NCI-H510A (cell line): ENCODE measurements around the gene FOXP4.

Experiments
- DNase-seq: peaks from one replicate; lab custom pipeline; 2025; lab: John Stamatoyannopoulos, UW

FOXP4 gene

DNA sequence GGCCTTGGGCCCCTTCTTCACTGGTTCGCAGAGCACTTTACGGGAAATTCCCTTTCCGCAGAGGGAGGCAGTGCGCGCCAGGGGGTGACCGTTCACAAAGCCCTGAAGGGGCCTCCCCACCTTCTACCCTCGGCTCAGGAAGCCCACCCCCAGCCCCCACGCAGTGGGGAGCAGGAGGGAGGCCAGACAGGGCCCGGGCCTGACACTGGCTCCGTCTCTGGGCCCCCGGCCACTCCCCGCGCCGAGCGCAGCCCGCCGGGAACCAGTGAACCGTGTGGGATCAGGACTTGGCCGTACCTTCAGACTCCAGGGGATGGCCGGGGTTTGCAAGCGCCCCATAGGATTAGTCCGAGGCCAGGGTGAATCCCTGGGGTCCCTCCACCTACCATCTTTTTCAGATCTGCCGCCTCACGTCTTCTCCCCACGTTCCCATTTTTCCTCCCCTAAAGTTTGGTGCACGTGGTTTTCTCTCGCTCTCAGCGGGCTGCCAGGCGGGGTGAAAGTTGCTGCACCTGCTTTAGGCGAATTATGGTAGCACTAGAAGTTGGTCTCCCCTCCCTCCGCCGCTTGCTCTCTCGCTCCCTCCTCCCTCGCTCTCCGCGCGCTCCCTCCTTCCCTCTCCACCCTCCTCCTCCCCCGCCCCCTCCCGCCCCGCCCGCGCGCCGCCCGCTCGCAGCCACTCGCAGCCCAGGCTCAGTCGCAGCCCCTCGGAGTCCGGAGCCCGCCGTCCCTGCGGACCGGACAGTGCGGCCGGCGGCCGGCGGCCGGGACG, at the start of gene FOXP4:
Gene FOXP4 (plus strand): TSS at position 679 of the 772 bp plus-strand sequence. CDS start 19,380 bp downstream, outside the sequence.
- DNase-seq = peak; percentile 95

DNA sequence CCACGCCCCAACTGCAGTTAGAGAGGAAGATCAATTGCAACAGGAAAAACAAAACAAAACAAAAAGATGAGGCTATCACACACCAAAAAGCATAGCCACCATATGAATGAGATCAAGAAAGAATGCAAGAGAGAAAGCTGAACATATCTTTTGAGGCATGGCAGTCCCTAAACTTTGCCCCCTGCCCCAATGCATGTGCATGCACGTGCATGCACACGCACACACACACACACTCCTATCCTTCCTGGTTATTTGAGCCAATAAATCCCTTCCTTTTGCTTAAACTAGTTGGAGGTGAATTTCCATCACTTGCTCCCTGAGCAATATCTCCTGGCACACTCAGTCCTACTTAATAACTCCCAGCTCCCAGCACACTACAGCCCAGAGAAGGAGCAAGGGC, 48.6 kb upstream of the FOXP4 start:
- no peak for DNase-seq

DNA sequence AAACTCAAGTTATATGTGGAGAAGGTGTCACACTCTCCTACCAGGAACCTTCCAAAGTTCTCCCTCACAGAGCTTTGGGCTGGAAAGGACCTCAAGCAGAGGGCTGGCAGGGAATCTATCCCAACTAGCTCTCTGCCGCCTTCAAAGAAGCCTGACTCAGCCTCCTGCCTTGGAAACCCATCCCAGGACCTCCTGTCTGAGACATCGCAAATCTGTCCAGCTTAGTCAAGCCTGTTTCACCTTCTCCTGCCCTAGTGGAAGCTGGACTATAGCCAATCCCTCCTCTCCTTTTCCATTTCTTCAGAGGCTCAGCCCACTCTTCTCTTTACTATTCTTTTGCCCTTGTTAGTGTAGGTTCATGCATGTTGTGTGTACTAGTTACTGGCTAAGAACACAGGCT, 48.2 kb upstream of the FOXP4 start:
- DNase-seq = no peak

DNA sequence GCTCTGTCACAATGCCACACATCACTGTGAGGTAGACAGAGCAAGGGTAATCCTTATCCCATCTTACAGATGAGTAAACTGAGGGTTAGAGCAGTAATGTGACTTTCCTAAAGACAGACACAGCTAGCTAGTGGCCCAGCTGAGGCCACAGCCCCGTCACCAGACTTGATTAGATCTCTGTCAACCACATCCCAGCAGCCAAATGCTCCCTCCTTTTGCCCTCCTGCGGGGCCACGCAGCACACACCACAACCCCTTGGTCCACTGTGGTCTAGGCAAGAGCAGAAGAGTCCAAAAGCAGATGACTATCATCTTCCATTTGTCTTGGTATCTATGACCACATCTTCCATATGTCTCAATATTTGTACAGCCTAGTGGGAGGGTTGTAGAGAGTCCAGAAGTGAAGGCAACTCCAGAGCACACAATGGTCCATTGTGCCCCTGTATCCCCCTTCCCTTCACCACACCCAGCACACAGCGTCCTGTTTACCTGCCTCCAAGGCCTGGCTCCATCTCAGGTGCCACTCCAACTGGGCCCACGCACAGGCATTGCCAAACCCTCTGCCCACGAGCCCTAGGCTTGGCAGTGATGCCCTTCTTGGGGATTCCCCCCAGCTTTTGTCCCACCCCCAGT, 47.1 kb upstream of the FOXP4 start:
- no peak for DNase-seq

- no peak for DNase-seq
These were observed 45.6 kb upstream of the FOXP4 start for GRCh38 chr6:41500561-41500960.

GRCh38 chr6:41502566-41502916, 43.6 kb upstream of the FOXP4 start:
- DNase-seq = no peak

DNA sequence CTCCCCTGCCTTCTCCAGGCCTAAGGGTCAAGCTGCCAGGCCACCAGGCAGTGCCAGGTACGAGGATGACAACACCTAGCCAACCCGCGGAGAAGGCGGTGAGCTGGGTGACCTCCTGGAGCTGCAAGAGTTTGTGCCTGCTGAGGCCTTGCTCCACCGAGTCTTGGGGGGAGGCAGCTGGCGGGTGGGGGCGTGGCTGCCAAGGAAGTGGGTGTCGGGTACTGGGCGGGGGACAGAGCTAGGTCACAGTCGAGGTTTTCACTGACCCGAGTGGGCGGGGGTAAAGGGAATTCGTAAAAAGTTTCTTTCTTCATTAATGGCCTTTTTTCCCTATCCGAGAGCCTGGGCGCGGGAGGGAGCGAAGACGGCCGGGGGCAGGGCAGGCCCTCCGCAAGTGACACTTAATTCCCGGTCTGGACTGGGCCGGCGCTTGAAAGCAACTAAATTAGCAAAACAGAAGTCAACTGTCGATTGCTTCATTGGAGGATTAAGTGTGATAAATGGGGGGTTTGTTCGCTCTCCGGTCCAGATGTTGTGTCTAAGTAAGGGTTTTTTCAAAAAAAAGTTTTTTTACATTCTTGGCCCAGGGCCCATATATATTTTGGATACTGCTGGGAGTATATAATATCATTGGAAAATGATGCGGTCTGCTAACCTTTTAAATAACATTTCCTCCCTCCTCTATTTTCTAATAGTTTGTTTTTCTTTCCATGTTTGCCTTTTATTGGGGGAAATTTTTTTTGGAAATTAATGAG, 43.1 kb upstream of the FOXP4 start:
- no peak for DNase-seq

GRCh38 chr6:41503827-41504465, 42.2 kb upstream of the FOXP4 start:
- DNase-seq = no peak

DNA sequence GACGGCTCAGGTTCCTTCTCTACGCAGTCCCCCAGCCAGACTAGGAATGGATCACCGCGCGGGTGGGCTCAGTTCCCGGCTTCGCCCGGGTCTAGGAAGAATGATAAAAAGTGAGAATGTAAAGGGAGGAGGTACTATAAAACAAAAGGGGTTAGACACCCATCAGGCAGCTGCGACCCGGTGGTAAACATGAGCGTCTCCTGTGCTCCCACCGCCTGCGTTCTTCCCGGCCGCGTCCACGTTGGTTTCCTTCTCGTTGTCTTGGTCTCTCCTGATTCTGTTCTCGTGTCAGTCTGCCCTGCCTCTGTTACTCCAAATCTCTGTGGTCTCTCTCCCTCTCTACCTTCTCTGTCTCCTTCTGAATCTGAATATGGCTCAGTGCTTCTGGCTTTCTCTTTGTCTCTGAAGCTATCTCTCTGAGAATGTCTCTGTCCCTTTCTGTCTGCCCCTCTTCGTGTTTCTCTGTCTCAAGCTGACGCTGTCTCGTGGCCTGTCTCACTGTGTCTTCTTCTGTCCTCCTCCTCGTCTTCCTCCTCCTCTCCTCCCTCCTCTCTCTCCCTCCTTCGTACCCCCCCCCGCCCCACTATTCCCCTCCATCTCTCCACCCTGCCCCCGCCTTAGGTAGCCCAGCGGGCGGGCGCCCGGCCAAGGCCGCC, 41.6 kb upstream of the FOXP4 start:
- no peak for DNase-seq

GRCh38 chr6:41505122-41506049, 40.8 kb upstream of the FOXP4 start:
- peak; percentile 50 for DNase-seq

DNA sequence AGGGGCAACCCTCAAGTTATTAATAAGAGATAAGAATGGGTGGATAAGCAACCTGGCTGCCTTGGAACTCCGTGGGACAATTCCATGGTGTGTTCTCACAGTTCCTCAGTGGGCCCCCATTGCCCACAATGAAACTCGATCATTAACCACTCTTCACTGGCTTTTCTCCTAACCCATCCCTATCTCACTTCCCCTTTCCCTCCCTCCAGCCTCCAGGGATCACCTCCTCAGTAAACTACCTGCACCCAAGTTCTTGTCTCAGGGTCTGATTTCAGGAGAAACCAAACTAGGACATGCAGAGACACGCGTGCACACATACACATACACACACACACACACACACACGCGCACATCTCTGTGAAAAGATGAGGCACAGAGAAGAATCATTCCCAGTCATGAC, 37.7 kb upstream of the FOXP4 start:
- DNase-seq = no peak

DNA sequence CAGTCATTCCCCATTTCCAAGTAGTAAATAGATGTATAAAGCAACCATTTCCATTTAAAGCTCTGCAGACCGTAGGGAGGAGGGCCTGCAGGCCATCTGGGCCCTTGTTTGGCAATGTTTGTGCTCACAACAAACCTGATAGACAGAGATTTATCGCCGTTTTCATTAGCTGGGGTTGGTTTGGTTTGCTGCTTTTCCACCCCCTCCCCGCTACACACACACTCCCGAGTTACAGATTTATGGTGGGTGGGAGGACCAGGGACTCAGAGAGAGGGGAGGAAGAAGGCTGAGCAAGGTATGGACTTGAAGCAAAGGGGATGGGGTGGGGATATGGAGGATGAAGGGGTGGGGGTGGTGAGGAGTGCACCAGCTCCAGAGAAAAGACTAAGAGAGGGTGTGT, 36.6 kb upstream of the FOXP4 start:
- DNase-seq = no peak

DNA sequence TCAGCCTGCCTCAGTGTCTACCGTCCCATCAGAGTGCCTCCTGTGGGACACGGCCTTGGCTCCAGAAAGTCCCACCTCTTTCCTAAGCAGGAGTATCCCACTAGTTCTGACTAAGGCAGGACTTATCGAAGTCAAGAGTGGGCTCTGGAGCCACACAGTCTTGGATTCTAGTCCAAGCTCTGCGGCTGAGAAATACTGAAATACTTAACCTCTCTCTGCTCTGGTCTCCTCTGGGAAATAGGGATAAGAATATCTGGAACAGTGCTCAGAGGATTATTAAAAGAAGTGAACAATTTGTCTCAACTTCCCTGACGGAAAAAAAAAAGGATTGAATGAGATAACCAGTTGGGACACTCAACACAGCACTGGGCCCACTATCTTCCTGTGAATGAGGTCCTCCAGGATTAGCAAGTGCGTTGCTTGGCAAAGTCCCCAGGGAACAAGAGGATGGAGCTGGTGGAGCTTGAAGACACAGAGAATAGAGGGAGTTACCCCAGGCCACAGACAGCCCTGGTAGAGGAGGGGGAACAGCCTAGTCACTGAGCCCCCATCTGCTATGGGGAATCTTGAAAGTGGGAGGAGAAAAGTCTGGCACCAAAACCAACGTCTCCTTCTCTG, 34.6 kb upstream of the FOXP4 start:
- no peak for DNase-seq

- DNase-seq = no peak
These were observed 34.0 kb upstream of the FOXP4 start for GRCh38 chr6:41512146-41512701.

DNA sequence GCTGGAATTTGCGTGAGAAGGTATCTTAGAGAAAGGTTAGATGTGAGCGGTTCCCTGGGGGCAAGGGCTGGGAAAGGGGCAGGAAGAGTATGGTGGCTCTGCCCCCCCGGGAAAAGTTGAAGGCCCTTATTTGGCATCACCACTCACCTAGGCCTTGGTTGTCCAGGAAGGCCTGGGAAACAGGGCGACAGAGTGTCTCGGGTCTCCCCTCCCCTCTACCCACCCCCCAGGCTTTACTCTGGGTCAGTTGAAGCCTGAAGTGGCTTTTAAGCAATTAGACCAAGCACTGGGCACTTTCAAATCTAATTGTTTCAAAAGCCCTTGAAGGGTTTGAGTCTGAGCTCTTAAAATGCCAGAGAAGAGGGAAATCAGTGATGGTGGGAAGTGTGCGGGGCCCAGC, 30.2 kb upstream of the FOXP4 start:
- no peak for DNase-seq

GRCh38 chr6:41518118-41518517, 28.1 kb upstream of the FOXP4 start:
- DNase-seq = peak; percentile 71

GRCh38 chr6:41519305-41519744, 26.9 kb upstream of the FOXP4 start:
- DNase-seq = peak; percentile 53

DNA sequence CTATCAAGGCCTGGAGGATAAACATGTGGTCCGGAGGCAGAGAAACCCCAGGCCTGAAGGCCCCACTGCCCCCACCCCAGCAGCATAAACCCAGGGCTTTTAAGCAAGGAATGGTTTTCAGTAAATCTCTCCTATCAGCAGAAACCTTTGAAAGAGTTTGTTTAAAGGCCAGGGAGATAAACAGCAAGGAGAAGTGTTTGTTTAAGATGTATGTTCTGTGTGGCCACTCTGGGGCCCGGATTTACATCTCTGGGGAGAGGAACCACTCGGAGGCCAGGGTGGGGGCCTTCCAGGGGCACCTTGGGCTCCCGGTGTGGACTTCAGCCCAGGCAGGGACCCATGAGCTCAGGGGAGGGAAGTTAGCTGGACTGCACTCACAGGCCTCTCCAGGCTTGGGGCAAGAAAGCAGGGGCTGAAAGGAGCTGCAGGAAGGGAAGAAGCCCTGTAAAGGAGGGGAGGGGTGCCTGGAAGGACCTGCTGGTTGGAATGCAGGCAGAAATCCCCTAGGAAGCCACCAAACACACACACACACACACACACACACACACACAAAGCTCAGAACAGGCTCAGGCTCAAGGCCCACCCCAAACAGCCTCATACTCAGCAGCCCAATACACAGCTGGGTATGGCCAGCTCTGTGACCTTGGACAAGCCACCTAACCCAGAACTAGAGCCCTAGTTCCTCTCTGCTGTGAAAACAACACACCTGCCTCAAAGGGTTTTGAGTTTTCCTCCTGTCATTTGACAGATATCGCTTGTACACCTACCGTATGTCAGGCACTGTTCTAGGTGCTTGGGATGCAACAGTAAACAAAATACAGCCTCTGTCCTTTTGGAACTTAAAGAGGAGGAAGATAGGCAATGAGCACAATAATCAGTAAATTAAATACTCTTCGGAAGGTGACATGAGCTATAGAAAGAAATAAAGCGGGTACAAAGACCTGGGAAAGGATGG, 26.2 kb upstream of the FOXP4 start:
- DNase-seq = peak; percentile 33
